ENCODE results near the gene DDX1.

- TF ChIP-seq CTCF (IDR thresholded peaks at IDR 0.05) (no peak), POLR2A (IDR thresholded peaks at IDR 0.05) (no peak)
Measured at GRCh38 chr2:15628899-15629855, 37.5 kb downstream of the DDX1 start.
